ENCODE measurements around the gene GALNT10.

DNA sequence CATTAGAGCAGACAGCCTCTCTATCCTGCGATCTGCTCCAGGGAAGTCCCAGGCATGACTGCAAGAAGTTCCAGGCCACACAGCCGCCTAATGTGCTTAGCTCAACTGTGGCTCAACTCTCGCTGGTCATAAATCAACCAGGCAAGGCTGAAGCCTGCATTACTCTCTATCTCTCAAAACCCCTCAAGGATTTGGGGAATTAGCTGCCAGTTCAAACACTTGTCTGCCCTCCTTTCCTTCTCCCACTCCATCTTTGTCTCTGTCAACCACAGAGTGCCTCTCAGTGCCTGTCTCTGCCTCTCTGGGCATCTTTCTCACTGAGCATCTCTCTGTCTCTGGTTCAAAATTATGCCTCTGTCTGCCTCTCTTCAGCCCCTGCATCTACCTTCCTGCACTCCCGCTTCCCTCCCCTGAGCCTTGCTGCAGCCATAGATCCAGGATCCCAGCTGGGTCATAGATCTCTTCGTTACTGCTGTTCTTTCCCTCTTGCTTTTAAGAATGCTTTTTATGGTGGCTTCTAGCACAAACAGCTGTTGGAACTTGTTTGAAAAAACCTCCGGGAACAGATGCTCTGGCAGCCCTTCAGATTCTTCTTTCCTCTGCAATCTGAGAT, 27.9 kb upstream of the GALNT10 start:
- TF ChIP-seq, protein P1, sequence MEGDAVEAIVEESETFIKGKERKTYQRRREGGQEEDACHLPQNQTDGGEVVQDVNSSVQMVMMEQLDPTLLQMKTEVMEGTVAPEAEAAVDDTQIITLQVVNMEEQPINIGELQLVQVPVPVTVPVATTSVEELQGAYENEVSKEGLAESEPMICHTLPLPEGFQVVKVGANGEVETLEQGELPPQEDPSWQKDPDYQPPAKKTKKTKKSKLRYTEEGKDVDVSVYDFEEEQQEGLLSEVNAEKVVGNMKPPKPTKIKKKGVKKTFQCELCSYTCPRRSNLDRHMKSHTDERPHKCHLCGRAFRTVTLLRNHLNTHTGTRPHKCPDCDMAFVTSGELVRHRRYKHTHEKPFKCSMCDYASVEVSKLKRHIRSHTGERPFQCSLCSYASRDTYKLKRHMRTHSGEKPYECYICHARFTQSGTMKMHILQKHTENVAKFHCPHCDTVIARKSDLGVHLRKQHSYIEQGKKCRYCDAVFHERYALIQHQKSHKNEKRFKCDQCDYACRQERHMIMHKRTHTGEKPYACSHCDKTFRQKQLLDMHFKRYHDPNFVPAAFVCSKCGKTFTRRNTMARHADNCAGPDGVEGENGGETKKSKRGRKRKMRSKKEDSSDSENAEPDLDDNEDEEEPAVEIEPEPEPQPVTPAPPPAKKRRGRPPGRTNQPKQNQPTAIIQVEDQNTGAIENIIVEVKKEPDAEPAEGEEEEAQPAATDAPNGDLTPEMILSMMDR (IDR thresholded peaks at IDR 0.05; ENCODE audit: insufficient read depth, low read length) = no peak
- TF ChIP-seq POLR2AphosphoS5 (IDR thresholded peaks at IDR 0.05; ENCODE audit: low read depth) (no peak), SPI1 (IDR thresholded peaks at IDR 0.05; ENCODE audit: borderline replicate concordance, low read depth) (no peak)
- TF ChIP-seq, protein P2, sequence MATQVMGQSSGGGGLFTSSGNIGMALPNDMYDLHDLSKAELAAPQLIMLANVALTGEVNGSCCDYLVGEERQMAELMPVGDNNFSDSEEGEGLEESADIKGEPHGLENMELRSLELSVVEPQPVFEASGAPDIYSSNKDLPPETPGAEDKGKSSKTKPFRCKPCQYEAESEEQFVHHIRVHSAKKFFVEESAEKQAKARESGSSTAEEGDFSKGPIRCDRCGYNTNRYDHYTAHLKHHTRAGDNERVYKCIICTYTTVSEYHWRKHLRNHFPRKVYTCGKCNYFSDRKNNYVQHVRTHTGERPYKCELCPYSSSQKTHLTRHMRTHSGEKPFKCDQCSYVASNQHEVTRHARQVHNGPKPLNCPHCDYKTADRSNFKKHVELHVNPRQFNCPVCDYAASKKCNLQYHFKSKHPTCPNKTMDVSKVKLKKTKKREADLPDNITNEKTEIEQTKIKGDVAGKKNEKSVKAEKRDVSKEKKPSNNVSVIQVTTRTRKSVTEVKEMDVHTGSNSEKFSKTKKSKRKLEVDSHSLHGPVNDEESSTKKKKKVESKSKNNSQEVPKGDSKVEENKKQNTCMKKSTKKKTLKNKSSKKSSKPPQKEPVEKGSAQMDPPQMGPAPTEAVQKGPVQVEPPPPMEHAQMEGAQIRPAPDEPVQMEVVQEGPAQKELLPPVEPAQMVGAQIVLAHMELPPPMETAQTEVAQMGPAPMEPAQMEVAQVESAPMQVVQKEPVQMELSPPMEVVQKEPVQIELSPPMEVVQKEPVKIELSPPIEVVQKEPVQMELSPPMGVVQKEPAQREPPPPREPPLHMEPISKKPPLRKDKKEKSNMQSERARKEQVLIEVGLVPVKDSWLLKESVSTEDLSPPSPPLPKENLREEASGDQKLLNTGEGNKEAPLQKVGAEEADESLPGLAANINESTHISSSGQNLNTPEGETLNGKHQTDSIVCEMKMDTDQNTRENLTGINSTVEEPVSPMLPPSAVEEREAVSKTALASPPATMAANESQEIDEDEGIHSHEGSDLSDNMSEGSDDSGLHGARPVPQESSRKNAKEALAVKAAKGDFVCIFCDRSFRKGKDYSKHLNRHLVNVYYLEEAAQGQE (IDR thresholded peaks at IDR 0.05; ENCODE audit: insufficient replicate concordance, low read depth) = no peak

Measured in HL-60 (cell line).